GM19463 (cell line): ENCODE measurements around the gene CHD9.
"Not testable (repeated sequence)": the region's sequence is repeated elsewhere in the genome, so short reads cannot be mapped to it uniquely, and the experiment has no call there.

ENCODE experiments used
- ATAC-seq: cut with Tn5 transposase; IDR thresholded peaks from one replicate; pipeline ENCODE4 v1.9.1; 2021; ENCODE audit warnings: mild to moderate bottlenecking, moderate library complexity; ENCODE audit not compliant: unreplicated experiment

CHD9 gene

DNA sequence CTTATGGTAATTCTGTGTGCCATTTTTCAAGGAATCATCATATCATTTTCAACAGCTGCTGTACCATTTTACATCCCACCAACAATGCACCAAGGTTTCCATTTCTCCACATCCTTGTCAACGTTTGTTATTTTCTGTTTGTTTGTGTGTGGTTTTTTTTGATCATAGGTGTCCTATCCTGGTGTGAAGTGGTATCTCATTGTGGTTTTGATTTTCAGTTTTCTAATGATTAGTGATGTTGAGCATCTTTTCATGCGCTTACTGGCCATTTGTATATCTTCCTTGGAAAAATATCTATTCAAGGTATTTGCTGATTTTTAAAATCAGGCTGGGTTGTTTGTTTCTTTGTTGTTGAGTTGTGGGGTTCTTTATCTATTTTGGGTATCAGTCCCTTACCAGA lies 15.0 kb downstream of the CHD9 start:
- ATAC-seq = no peak

GRCh38 chr16:53071748-53072301 lies 17.0 kb downstream of the CHD9 start:
- peak; percentile 64 for ATAC-seq

DNA sequence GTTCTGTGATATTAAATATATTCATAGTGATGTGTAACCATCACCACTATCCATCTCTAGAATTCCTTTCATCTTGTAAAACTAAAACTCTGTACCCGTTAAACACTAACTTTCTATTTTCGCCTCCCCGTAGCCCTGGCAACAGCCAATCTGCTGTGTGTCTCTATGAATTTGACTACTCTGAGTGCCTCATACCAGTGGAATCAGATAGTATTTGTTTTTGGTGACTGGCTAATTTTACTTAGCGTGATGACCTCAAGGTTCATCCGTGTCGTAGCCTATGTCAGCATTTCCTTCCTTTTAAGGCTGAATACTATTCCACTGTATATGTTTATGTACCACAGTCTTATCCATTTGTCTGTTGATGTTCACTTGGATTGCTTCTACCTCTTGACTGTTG lies 18.2 kb downstream of the CHD9 start:
- no peak for ATAC-seq

- not testable (repeated sequence) for ATAC-seq
These were observed 19.5 kb downstream of the CHD9 start for GRCh38 chr16:53074296-53074695.

GRCh38 chr16:53075461-53075860 lies 20.7 kb downstream of the CHD9 start:
- ATAC-seq = not testable (repeated sequence)

DNA sequence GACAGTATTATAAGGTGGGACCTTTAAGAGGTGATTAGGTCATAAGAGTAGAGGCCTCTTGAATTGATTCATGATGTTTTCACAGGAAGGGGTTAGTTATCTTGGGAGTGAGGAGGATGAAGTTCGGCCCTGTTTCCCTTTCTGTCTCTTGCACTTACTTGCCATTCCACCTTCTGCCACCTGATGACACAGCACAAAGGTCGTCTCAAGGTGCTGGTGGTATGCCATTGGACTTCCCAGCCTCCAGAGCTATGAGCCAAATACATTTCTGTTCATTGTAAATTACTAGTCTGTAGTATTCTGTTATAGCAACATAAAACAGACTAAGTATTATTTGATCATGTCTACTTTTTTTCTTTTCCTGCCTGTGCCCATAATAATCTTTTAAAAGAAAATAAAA lies 23.5 kb downstream of the CHD9 start:
- no peak for ATAC-seq

GRCh38 chr16:53078765-53079485 lies 24.1 kb downstream of the CHD9 start:
- no peak for ATAC-seq

GRCh38 chr16:53080345-53081031 lies 25.7 kb downstream of the CHD9 start:
- no peak for ATAC-seq

- ATAC-seq = no peak
These were observed 26.2 kb downstream of the CHD9 start for GRCh38 chr16:53081032-53081424.

GRCh38 chr16:53081686-53082407 lies 27.1 kb downstream of the CHD9 start:
- no peak for ATAC-seq

DNA sequence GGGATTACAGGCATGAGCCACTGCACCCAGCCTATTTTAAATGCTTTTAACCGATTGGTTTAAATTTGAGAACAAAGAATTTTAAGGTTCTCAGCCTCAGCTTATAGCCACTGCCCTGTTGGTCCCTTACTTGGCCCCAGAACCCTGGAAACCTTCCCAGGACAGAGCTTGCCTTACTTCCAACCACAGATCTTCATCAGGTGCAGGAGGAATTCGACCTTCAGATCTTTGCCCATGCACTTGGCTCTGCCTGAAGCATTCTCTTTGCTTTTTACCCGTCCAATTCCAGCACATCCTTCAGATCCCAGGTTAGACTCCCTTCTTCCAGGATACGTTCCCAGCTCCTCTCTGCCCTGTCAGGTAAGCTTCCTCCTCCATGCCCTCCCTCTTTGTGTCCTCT lies 27.7 kb downstream of the CHD9 start:
- no peak for ATAC-seq

- ATAC-seq = no peak
These were observed 28.3 kb downstream of the CHD9 start for GRCh38 chr16:53083119-53083518.

- no peak for ATAC-seq
These were observed 29.4 kb downstream of the CHD9 start for GRCh38 chr16:53084141-53084541.

GRCh38 chr16:53084746-53085334 lies 30.0 kb downstream of the CHD9 start:
- no peak for ATAC-seq

- ATAC-seq = no peak
These were observed 30.6 kb downstream of the CHD9 start for GRCh38 chr16:53085369-53085843.

DNA sequence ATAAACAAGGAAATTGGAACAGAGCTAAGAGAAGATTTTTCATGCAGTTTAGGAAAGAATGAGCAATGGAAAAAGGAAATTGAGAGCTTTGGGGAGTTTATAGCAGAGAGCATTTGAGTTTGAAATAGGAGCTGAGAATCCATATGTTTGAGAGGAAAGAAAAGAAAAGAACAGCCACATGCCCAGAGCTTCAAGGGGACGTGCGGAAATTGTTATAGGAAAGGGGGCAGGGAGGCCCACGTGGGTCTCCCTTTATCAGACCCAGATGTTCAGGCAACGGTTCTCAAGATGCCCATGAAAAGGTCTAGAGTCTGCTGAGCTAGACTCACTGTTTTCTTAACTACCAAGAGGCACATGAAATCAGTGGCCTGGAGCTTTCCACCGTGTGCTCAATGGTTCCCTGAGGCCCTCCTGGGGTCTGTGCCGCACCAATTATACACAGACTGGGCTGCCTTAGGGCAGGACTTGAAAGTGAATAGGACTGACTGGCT lies 31.2 kb downstream of the CHD9 start:
- ATAC-seq = no peak

DNA sequence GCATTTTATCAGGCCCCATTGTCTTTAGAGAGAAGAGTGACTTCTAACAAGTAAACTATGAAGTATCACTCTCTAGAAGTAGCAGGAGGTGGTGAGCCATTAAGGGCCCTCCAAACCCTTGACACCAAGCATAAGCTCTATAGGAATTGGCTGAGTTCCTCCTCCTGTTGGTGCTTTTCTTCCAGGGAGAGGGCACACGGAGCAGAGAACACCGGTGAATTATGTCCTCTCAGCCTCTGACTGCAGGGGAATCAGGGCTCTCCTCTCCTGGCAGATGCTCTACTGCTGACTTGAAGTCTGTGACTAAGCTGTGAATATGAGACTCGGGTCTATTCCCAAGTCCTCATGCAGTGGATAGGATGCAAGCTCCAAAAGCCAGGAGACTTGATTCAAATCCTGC lies 32.3 kb downstream of the CHD9 start:
- no peak for ATAC-seq

DNA sequence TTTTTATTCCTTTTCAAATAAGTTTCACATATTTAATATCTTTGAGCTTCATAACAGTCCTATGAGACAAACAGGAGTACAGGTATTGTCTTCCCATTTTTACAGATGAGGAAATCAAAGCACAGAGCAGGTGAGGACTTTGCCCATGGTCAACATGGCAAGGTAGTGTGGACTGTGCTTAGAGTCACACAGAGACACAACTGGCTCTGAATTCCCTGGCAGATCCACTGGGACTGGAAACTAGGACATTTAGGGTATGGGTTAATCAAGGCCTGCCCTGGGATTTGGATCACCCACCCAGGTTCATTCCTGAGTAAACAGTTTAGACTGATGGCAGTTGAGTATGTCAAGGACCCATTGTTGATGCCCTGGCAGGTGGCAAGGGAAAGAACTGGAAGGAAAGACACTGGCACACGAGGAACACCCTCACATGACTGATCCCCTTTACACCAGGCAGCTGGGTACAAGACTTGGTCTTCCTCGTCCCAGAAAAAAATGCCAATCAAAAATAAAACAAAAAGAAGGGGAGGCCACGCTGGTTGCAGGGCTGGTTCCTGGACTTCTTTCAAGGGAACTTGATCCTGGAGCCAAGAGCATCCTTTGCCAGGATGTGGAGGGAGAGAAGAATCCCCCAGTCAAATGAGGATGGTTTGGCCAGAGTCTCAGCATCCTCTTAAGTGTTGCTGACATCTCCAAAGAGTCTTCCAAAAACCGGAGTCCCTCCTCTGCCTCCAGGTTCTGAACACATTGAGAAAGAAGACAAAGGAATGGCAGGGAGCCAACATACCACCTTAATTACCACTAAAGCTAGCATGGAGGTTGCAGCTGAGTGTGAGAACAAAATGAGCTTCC lies 34.9 kb downstream of the CHD9 start:
- no peak for ATAC-seq

DNA sequence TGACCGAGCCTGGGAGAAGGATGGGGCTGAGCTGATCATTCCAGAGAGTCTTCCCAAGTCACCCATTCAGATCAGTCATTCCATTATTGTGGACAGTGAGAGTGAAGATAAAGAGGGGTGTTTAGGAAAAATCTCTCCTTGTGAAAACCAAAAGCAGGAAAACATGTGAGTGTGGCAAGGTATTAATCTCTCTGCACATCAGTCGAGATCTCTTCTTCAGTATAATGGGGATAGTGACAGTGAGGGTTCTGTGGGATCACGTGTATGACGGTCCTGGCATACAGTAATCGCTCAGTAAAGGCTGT lies 35.4 kb downstream of the CHD9 start:
- ATAC-seq = no peak
